ENCODE data around the gene CDK14.
A peak's percentile ranks its signal among the peaks of the same experiment; 100 is the strongest.
"Not testable (repeated sequence)": the region's sequence is repeated elsewhere in the genome, so short reads cannot be mapped to it uniquely, and the experiment has no call there.

Gene CDK14

DNA sequence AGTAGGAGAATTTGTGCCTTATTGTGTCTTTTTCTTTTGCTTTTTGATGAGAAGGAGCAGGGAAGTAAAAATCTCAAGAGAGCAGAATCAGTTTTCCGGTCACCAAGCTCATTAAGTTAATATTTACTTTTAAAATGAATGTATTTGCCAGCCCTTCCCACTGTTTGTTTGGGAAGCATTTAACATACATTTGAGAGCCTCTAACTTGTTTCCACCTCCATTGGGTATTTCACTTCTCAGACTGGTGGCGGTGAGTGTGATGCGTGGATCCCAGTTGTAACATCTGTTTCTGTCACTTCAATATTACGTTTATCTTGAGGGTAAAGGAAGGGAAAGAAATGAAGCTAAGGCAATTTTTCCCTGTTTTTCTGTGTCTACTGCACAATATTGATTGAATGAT is 22.8 kb downstream of the CDK14 start:
- no peak for FAIRE-seq
- no peak for DNase-seq (ENCODE audit: insufficient read length)
- TF ChIP-seq POLR2AphosphoS5 (IDR thresholded peaks at IDR 0.05; ENCODE audit: low read depth, low read length) (no peak), POLR2A (IDR thresholded peaks at IDR 0.05; ENCODE audit: low read depth, low read length) (no peak)

DNA sequence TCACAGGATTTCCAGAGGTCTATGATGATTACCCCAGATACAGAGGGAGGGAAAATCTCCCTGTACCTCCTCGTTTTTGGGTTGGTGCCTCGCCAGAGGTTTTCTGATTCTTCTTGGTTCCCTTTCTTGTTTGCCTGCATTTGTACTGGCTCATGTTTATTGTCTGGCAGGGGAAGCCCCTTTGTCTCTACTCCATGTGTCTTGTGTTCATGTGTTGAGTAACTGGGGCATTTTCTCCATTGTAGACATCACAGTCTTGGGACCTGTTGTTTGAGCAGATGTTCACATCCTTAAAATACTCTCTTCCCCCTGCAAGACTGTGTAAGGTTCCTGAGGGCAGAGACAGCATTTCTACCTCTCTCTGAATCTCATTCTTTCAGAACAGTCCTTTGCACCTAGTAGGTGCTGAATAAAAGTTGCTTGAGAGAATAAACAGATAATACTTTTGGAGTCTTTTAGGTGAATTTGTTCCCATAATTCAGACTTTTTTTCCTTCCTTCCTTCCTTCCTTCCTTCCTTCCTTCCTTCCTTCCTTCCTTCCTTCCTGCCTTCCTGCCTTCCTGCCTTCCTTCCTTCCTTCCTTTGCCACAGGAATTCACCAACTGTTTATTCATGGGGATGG is 25.1 kb downstream of the CDK14 start:
- TF ChIP-seq POLR2A (IDR thresholded peaks at IDR 0.05; ENCODE audit: low read depth, low read length) (no peak), TAF1 (IDR thresholded peaks at IDR 0.05; ENCODE audit: borderline replicate concordance, low read depth, low read length) (no peak), POLR2AphosphoS5 (IDR thresholded peaks at IDR 0.05; ENCODE audit: low read depth, low read length) (no peak)
- FAIRE-seq (peak; percentile 57), DNase-seq (ENCODE audit: insufficient read length) (no peak)

DNA sequence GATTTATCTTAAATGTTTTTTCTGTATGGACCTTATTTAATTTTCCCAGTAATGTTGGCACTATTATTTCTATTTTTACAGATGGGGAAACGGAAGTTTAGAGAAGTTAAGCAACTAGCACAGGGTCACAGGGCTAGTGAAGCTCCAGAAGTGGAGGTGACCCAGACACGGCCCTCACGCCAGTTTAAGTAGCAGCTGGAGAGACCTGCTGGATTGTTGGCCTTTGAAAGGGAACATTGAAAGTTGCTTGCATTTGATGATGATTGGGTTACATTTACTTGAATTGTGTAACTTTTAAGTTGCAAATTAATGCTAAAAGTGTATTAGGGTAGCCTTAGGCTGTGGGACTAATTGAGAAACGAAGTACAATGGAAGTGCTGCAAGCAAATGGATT is 25.6 kb downstream of the CDK14 start:
- DNase-seq (ENCODE audit: insufficient read length) (no peak), FAIRE-seq (no peak)
- TF ChIP-seq POLR2A (IDR thresholded peaks at IDR 0.05; ENCODE audit: low read depth, low read length) (no peak), POLR2AphosphoS5 (IDR thresholded peaks at IDR 0.05; ENCODE audit: low read depth, low read length) (no peak)

DNA sequence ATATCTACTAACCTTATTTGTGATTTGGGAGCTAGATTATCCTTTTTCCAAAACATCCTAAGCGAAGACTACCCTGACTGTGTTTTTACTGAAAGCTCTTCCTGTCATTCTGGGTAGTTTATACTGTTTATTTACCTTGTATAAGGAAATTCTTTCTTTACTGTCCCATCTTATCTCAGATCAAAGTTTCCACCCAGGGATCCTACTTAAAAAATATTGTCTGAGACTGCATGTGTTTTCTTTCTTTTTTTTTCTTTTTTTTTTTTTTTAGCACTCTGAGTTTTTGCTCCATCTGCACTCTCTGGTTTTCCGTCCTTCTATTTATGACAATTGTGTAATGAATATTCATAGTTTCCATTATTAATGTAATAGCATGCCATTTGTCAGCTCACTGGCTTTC is 26.5 kb downstream of the CDK14 start:
- TF ChIP-seq TAF1 (IDR thresholded peaks at IDR 0.05; ENCODE audit: borderline replicate concordance, low read depth, low read length) = no peak
- no peak for TF ChIP-seq POLR2A (IDR thresholded peaks at IDR 0.05; ENCODE audit: low read depth, low read length)
- TF ChIP-seq POLR2AphosphoS5 (IDR thresholded peaks at IDR 0.05; ENCODE audit: low read depth, low read length) = no peak
- FAIRE-seq (no peak), DNase-seq (ENCODE audit: insufficient read length) (no peak)

DNA sequence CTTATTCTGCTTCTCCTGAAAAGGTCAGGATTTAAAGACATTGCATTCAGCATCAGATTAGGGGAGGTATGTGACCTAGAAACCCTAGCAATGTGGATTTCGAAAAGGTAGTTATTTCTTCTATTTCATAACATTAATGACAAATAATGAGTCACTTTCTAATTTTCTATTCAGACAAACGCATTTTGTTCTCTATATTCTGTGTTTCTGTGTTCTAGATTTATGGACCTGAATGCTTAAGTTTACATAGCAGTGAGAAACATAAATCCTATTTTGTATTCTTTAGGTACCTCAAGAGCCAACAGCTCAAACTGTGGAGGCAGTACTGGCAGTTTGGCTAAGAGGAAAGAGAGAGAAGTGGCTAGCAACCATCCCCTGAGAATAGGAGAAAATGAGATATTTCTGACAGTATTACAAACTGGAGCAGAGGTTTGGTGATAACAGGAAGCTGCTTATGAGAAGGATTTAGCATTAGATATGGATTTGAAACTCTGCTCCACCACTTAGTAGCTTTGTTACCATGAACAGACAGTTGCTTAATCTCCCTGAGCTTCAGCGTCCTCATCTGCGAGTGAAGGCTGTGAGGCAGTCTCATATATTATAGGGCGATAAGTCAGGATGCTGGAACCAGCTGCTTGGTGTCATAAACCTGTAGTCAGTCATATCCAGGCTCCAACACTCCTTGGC is 28.2 kb downstream of the CDK14 start:
- FAIRE-seq (no peak), DNase-seq (ENCODE audit: insufficient read length) (no peak)
- TF ChIP-seq POLR2A (IDR thresholded peaks at IDR 0.05; ENCODE audit: low read depth, low read length) = no peak
- no peak for TF ChIP-seq TAF1 (IDR thresholded peaks at IDR 0.05; ENCODE audit: borderline replicate concordance, low read depth, low read length)
- no peak for TF ChIP-seq POLR2AphosphoS5 (IDR thresholded peaks at IDR 0.05; ENCODE audit: low read depth, low read length)

DNA sequence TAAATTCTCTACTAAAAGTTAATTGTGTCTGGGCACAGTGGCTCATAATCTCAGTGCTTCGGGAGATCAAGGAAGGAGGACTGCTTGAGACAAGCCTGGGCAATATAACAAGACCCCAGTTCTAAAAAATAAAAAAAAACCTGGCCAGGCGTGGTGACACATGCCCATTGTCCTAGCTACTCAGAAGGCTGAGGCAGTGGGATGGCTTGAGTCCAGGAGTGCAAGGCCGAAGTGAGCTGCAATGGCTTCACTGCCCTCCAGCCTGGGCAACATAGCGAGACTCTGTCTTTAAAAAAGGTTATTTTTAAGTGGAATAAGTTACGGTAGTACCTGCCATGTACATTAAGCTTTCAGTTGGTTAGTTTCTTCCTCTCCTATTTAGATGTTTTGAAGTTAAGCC is 28.9 kb downstream of the CDK14 start:
- DNase-seq (ENCODE audit: insufficient read length) = no peak
- FAIRE-seq = no peak
- TF ChIP-seq POLR2A (IDR thresholded peaks at IDR 0.05; ENCODE audit: low read depth, low read length) (no peak), TAF1 (IDR thresholded peaks at IDR 0.05; ENCODE audit: borderline replicate concordance, low read depth, low read length) (no peak), POLR2AphosphoS5 (IDR thresholded peaks at IDR 0.05; ENCODE audit: low read depth, low read length) (no peak)

DNA sequence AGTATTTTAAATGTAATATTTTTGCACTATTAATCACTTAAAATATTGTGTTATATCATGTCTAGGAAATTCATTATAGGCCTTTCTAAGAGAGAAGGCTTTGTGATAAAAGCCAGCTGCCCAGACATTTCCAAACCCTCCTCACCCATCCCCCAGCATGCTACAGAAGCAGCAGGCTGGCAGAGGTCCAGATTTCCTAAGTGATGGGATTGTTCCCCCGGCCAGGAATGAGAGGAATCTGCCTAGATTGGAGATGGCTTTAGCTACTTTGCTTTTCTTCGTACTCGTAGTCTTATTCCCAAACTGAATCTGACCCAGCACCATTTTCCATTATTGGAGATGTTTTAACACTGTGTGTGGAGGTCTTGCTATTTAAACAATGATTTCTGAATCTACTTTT is 29.4 kb downstream of the CDK14 start:
- DNase-seq (ENCODE audit: insufficient read length) = no peak
- FAIRE-seq = no peak
- TF ChIP-seq TAF1 (IDR thresholded peaks at IDR 0.05; ENCODE audit: borderline replicate concordance, low read depth, low read length) (no peak), POLR2AphosphoS5 (IDR thresholded peaks at IDR 0.05; ENCODE audit: low read depth, low read length) (no peak), POLR2A (IDR thresholded peaks at IDR 0.05; ENCODE audit: low read depth, low read length) (no peak)

DNA sequence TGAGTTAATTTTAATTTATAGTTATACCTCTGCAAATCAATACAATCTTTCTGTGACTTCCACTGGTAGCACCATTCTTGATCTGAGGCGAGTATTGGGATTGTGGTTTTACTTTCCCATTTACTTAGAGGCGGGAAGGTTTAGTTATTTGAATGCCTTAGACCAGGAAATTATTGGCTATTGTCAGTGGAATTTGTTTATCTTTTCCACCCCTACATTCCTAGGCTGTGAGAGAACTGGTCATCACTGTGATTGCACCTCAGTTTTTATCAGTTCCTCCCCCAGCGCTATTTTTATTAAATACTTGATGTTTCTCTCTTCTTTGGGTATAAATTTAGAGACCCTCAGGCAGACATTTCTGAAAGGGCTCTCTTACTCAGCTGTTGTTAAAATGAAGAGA is 29.9 kb downstream of the CDK14 start:
- DNase-seq (ENCODE audit: insufficient read length) (no peak), FAIRE-seq (no peak)
- TF ChIP-seq POLR2A (IDR thresholded peaks at IDR 0.05; ENCODE audit: low read depth, low read length) = no peak
- no peak for TF ChIP-seq POLR2AphosphoS5 (IDR thresholded peaks at IDR 0.05; ENCODE audit: low read depth, low read length)
- TF ChIP-seq TAF1 (IDR thresholded peaks at IDR 0.05; ENCODE audit: borderline replicate concordance, low read depth, low read length) = no peak

DNA sequence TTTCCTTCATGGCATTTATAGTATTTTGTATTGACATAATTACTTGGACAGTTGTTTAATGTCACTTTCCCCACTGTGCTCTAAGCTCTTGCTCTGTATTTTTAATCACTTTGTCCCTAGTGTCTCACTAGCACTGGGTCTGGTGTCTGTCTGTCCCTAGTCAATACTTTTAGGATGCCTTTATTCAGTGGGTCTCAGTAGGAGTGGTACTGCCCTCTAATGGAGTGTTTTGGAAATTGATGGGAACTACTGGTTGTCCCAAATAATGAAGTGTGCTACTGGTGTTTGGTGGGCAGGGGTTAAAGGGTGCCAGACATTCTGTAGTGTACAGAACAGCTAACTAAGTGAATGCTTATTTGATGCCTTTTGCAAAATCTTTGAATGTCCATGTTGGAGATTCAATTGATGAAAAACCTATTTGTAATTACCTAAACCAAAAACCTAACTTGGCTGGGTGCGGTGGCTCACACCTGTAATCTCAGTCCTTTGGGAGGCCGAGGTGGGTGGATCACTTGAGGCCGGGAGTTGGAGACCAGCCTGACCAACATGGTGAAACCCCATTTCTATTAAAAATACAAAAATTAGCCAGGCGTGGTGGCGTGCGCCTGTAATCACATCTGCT is 33.3 kb downstream of the CDK14 start:
- TF ChIP-seq POLR2AphosphoS5 (IDR thresholded peaks at IDR 0.05; ENCODE audit: low read depth, low read length) (no peak), TAF1 (IDR thresholded peaks at IDR 0.05; ENCODE audit: borderline replicate concordance, low read depth, low read length) (no peak), POLR2A (IDR thresholded peaks at IDR 0.05; ENCODE audit: low read depth, low read length) (no peak)
- FAIRE-seq (peak; percentile 46), DNase-seq (ENCODE audit: insufficient read length) (no peak)

DNA sequence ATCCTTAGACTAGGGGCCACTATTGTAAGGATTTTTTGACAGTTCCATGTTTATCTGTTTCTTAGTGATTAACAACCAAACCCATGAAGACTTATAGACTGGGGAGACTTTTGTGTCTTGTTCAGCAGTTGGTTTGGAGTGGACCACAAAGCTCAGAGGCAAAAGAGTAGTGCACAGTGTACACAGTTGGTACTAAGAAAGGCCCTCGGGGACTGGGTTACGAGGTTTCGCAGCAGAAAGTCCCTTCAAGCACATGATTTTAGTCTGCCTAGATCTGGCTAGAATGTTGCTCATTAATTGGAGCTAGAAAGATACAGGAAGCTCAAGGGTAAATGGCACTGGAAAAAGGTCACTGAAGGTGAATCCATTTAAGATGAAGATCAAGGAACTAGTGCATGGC is 35.4 kb downstream of the CDK14 start:
- DNase-seq (ENCODE audit: insufficient read length) (no peak), FAIRE-seq (peak; percentile 21)
- TF ChIP-seq TAF1 (IDR thresholded peaks at IDR 0.05; ENCODE audit: borderline replicate concordance, low read depth, low read length) = no peak
- no peak for TF ChIP-seq POLR2AphosphoS5 (IDR thresholded peaks at IDR 0.05; ENCODE audit: low read depth, low read length)
- no peak for TF ChIP-seq POLR2A (IDR thresholded peaks at IDR 0.05; ENCODE audit: low read depth, low read length)

DNA sequence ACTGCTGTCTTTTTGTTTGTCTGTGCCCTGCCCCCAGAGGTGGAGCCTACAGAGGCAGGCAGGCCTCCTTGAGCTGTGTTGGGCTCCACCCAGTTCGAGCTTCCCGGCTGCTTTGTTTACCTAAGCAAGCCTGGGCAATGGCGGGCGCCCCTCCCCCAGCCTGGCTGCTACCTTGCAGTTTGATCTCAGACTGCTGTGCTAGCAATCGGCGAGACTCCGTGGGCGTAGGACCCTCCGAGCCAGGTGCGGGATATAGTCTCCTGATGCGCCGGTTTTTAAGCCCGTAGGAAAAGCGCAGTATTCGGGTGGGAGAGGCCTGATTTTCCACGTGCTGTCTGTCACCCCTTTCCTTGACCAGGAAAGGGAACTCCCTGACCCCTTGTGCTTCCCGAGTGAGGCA is 43.6 kb downstream of the CDK14 start:
- not testable (repeated sequence) for DNase-seq (ENCODE audit: insufficient read length); FAIRE-seq

DNA sequence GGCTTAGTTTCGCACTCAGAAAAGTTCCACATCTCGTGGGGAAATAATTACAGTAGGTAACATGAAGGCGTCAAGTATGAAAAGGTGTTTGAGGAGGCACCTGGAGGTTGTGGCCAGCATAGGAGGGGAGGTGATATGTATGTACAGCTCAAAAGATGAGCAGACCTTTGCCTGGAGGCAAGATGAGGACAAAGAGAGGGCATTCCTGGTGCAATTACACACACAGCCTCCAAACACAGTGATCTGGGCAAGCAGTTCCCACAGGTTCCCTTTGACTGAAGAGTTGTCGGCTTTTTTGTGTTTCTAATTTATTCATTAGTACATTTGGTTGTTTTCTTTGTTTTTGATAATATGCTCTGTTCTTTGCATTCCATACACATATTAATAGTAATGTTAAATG is 46.9 kb downstream of the CDK14 start:
- DNase-seq (ENCODE audit: insufficient read length) (no peak), FAIRE-seq (no peak)
- TF ChIP-seq POLR2A (IDR thresholded peaks at IDR 0.05; ENCODE audit: low read depth, low read length) (no peak), TAF1 (IDR thresholded peaks at IDR 0.05; ENCODE audit: borderline replicate concordance, low read depth, low read length) (no peak), POLR2AphosphoS5 (IDR thresholded peaks at IDR 0.05; ENCODE audit: low read depth, low read length) (no peak)
